GM21526 (cell line): ENCODE results near the gene RTP4.
A peak's percentile ranks its signal among the peaks of the same experiment; 100 is the strongest.
"Not testable (repeated sequence)": the region's sequence is repeated elsewhere in the genome, so short reads cannot be mapped to it uniquely, and the experiment has no call there.

ENCODE experiments used
- ATAC-seq: cut with Tn5 transposase; IDR thresholded peaks from one replicate; pipeline ENCODE4 v1.9.1; 2021; ENCODE audit warnings: moderate library complexity; ENCODE audit not compliant: unreplicated experiment, low FRiP score

Gene RTP4

GRCh38 chr3:187367561-187368103 lies 553 bp upstream of the RTP4 start:
- no peak for ATAC-seq

GRCh38 chr3:187369089-187369447 lies 883 bp downstream of the RTP4 start:
- peak; percentile 31 for ATAC-seq

- ATAC-seq, result no peak
Measured at GRCh38 chr3:187370051-187370450, 1.9 kb downstream of the RTP4 start.

- no peak for ATAC-seq
Measured at GRCh38 chr3:187375581-187375980, 7.4 kb downstream of the RTP4 start.

GRCh38 chr3:187377842-187378241 lies 9.7 kb downstream of the RTP4 start:
- no peak for ATAC-seq

GRCh38 chr3:187382609-187383151 lies 14.5 kb downstream of the RTP4 start:
- ATAC-seq, result no peak

GRCh38 chr3:187383246-187383645 lies 15.1 kb downstream of the RTP4 start:
- ATAC-seq, result no peak

GRCh38 chr3:187385296-187385695 lies 17.1 kb downstream of the RTP4 start:
- ATAC-seq, result no peak

- no peak for ATAC-seq
Measured at GRCh38 chr3:187396661-187397060, 28.5 kb downstream of the RTP4 start.

- ATAC-seq, result no peak
Measured at GRCh38 chr3:187398955-187399354, 30.8 kb downstream of the RTP4 start.

GRCh38 chr3:187400756-187401155 lies 32.6 kb downstream of the RTP4 start:
- ATAC-seq, result no peak

GRCh38 chr3:187401856-187402255 lies 33.7 kb downstream of the RTP4 start:
- no peak for ATAC-seq

GRCh38 chr3:187403768-187404288 lies 35.6 kb downstream of the RTP4 start:
- ATAC-seq, result no peak

GRCh38 chr3:187406927-187407326 lies 38.7 kb downstream of the RTP4 start:
- ATAC-seq, result no peak

GRCh38 chr3:187411991-187412781 lies 44.0 kb downstream of the RTP4 start:
- not testable (repeated sequence) for ATAC-seq
